B cell (primary cell): Measurements from ENCODE around the gene TAF5L. TPM values are rescaled to one million over a fixed set of nuclear protein-coding genes. Genes with fewer than 3 reads are reported as not detected.

ENCODE experiments used
- ATAC-seq: fragments of 200-7000 bp; cut with Tn5 transposase; one replicate; pipeline ENCODE4 v1.10.0; 2021; ENCODE audit warnings: low read depth, mild to moderate bottlenecking, moderate number of reproducible peaks, moderate library complexity
- CTCF ChIA-PET: fragments of 350-600 bp; sonication (Branson Sonifier 250); formaldehyde crosslinking; loops from one replicate; lab custom pipeline; 2021; ENCODE audit warnings: antibody characterized with exemption, inconsistent platforms; lab: Charles Lee
- POLR2A ChIA-PET: fragments of 350-600 bp; sonication (Branson Sonifier 250); formaldehyde crosslinking; loops from one replicate; lab custom pipeline; 2021; ENCODE audit warnings: antibody characterized with exemption; lab: Charles Lee
- DNase-seq: peaks from one replicate; pipeline ENCODE4 v3.0.0; 2013
- H2AFZ ChIP-seq: 2 replicates; pipeline ENCODE4 v1.6.1; 2012; ENCODE audit warnings: mild to moderate bottlenecking, low read depth, low read length; ENCODE audit not compliant: insufficient read depth, poor library complexity, severe bottlenecking
- H3K27ac ChIP-seq, 2 donors: 1 replicate in 1 of 2; 2 replicates in 1 of 2; pipeline ENCODE4 v1.5.1; 2012 to 2013; ENCODE audit warnings: low read length in 2 of 2, mild to moderate bottlenecking in 2 of 2, moderate library complexity in 1 of 2
- H3K27me3 ChIP-seq, 4 experiments: fragments of 200-600 bp in 1 of 4; sonication (generic) in 1 of 4; replicated peaks in 1 of 4; 1 replicate in 2 of 4; 2 replicates in 2 of 4; pipeline versions ENCODE4 v1.6.1 to v1.7.0; 2013 to 2016; ENCODE audit warnings: low read length in 3 of 4, mild to moderate bottlenecking in 2 of 4, mixed read lengths in 1 of 4, moderate library complexity in 1 of 4; ENCODE audit not compliant: insufficient read depth in 4 of 4, control insufficient read depth in 3 of 4; ENCODE audit errors: control extremely low read depth in 1 of 4
- H3K36me3 ChIP-seq, 2 experiments: replicated peaks in 1 of 2; 1 replicate in 1 of 2; 2 replicates in 1 of 2; pipeline versions ENCODE4 v1.6.1 to v1.7.1; 2013; ENCODE audit warnings: low read length in 1 of 2; ENCODE audit not compliant: insufficient read depth in 2 of 2, control insufficient read depth in 1 of 2; ENCODE audit errors: control extremely low read depth in 1 of 2, extremely low read depth in 1 of 2
- H3K4me1 ChIP-seq, 2 donors: fragments of 200-600 bp in 1 of 2; sonication (generic) in 1 of 2; 1 replicate in 1 of 2; 2 replicates in 1 of 2; pipeline versions ENCODE4 v1.5.1 to v1.6.1; 2013 to 2017; ENCODE audit warnings: low read length in 2 of 2; ENCODE audit not compliant: control insufficient read depth in 2 of 2, insufficient read depth in 2 of 2
- H3K4me2 ChIP-seq: replicated peaks from 2 replicates; pipeline ENCODE3; 2012; ENCODE audit warnings: mild to moderate bottlenecking, low read depth, low read length; ENCODE audit not compliant: poor library complexity, severe bottlenecking
- H3K4me3 ChIP-seq, 5 experiments: fragments of 200-600 bp in 1 of 5; sonication (generic) in 1 of 5; 1 replicate in 3 of 5; 2 replicates in 2 of 5; pipeline versions ENCODE4 v1.5.1 to v1.7.0; 2011 to 2016; ENCODE audit warnings: low read length in 4 of 5, mild to moderate bottlenecking in 4 of 5, low read depth in 2 of 5, control low read depth in 1 of 5, moderate library complexity in 1 of 5; ENCODE audit not compliant: insufficient read depth in 1 of 5; ENCODE audit errors: control extremely low read depth in 1 of 5, extremely low read depth in 1 of 5
- H3K79me2 ChIP-seq: fragments of 200-600 bp; sonication (generic); one replicate; pipeline ENCODE4 v1.6.0; 2016; ENCODE audit warnings: low read length; ENCODE audit not compliant: control insufficient read depth, insufficient read depth
- H3K9ac ChIP-seq: fragments of 200-600 bp; sonication (generic); 2 replicates; pipeline ENCODE4 v1.6.1; 2017; ENCODE audit warnings: mild to moderate bottlenecking, low read length, moderate library complexity
- H3K9me3 ChIP-seq, 3 donors: one replicate each; pipeline versions ENCODE4 v1.6.1 to v1.7.1; 2013; ENCODE audit warnings: low read length in 2 of 3; ENCODE audit not compliant: control insufficient read depth in 2 of 3, insufficient read depth in 1 of 3; ENCODE audit errors: control extremely low read depth in 1 of 3
- H4K20me1 ChIP-seq: 2 replicates; pipeline ENCODE4 v1.6.0; 2012; ENCODE audit warnings: mild to moderate bottlenecking, low read length; ENCODE audit not compliant: insufficient read depth, control insufficient read depth, poor library complexity, severe bottlenecking
- H3K27ac Mint-ChIP-seq: one replicate; pipeline ENCODE4 v1.8.0; 2021; ENCODE audit warnings: mixed read lengths
- H3K27me3 Mint-ChIP-seq: one replicate; pipeline ENCODE4 v1.8.0; 2021; ENCODE audit warnings: mixed read lengths
- H3K4me1 Mint-ChIP-seq: one replicate; pipeline ENCODE4 v1.8.0; 2021; ENCODE audit warnings: mixed read lengths
- H3K4me3 Mint-ChIP-seq: one replicate; pipeline ENCODE4 v1.8.0; 2021; ENCODE audit warnings: mixed read lengths
- H3K9me3 Mint-ChIP-seq: one replicate; pipeline ENCODE4 v1.8.0; 2022; ENCODE audit warnings: mixed read lengths; ENCODE audit not compliant: insufficient read depth
- EZH2 ChIP-seq: IDR thresholded peaks from 2 replicates; pipeline ENCODE4 v1.6.1; 2012; ENCODE audit warnings: borderline replicate concordance, low read depth, mild to moderate bottlenecking, moderate library complexity, low read length; ENCODE audit not compliant: insufficient read depth, poor library complexity, severe bottlenecking
- WGBS: methylation state at CpG from one replicate; pipeline ENCODE4 v1.1.5; 2013; ENCODE audit warnings: missing lambda C conversion rate; ENCODE audit not compliant: insufficient coverage; 5-methylcytosine and 5-hydroxymethylcytosine counted together
- intact Hi-C: fragments of 100-400 bp; cut with micrococcal nuclease; formaldehyde crosslinking; loops from one replicate; pipeline ENCODE4 v1.10.0; 2022
- polyA plus RNA-seq: library from polyadenylated mRNA; depleted of rRNA; stranded (reverse); fragments of >200 nt; gene quantifications from 2 replicates; pipeline ENCODE4 v1.2.3, GENCODE V29; 2012
- total RNA-seq, 2 donors: library from RNA; stranded (reverse); fragments of 120-200 nt in 1 of 2; gene quantifications; 1 replicate in 1 of 2; 2 replicates in 1 of 2; pipeline versions ENCODE4 v1.2.3 to v1.2.4, GENCODE V29; 2013 to 2022
- TF ChIP-seq, protein P1 (sequence below): fragments of 200-600 bp; IDR thresholded peaks from one replicate; pipeline ENCODE4 v1.8.0; 2022; ENCODE audit warnings: antibody characterized with exemption, mild to moderate bottlenecking

Gene TAF5L
- total and polyA plus RNA-seq, 2 donors (not counting 1 experiment from before 2014, with no cell fraction given), result 15.7 to 24.0 TPM

DNA sequence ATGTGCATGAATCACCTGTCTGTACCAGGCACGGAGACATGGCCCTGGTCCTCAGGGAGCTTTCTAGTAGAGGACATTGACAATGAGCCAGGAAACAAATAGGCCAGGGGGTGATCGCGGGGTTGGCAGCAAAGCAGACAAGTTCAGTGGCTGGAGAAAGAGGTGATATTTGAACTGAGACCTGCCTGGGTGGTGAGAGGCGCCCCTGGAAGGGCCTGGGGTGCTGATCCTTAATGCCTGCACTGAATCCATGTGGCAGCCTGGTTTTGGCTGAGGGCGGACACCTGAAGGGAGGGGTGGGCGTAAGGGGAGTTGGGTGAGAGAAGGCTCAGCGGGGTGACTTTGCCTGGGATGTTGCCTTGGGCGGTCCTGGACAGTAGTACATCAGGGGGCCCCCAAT is 36.0 kb upstream of the TAF5L start:
- peaks cover 7% of the 10 kb centered on the region for H3K4me1 Mint-ChIP-seq
- TF ChIP-seq EZH2, result no peak
- TF ChIP-seq, protein P1, sequence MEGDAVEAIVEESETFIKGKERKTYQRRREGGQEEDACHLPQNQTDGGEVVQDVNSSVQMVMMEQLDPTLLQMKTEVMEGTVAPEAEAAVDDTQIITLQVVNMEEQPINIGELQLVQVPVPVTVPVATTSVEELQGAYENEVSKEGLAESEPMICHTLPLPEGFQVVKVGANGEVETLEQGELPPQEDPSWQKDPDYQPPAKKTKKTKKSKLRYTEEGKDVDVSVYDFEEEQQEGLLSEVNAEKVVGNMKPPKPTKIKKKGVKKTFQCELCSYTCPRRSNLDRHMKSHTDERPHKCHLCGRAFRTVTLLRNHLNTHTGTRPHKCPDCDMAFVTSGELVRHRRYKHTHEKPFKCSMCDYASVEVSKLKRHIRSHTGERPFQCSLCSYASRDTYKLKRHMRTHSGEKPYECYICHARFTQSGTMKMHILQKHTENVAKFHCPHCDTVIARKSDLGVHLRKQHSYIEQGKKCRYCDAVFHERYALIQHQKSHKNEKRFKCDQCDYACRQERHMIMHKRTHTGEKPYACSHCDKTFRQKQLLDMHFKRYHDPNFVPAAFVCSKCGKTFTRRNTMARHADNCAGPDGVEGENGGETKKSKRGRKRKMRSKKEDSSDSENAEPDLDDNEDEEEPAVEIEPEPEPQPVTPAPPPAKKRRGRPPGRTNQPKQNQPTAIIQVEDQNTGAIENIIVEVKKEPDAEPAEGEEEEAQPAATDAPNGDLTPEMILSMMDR, result no peak
- over 99% methylated on average over 8 of the region's 8 CpGs for WGBS
- H3K27me3 Mint-ChIP-seq, result no peaks in the 10 kb centered on the region
- no peak for ATAC-seq
- Histone ChIP-seq H3K9me3 (no peaks in the 10 kb centered on the region), H3K9ac (no peak overlapping the region), H3K4me3 (no peak overlapping the region), H4K20me1 (no peaks in the 10 kb centered on the region), H3K4me1 (peaks cover 19 to 22% of the 10 kb centered on the region in 2 donors), H3K27ac (no peak overlapping the region), H3K4me2 (no peak overlapping the region), H3K36me3 (peaks cover 0 to 20% of the 10 kb centered on the region in 2 experiments), H2AFZ (no peak overlapping the region), H3K27me3 (no peaks in the 10 kb centered on the region), H3K79me2 (no peaks in the 10 kb centered on the region)
- intact Hi-C loops, result loop anchor here (1.0 to 5.0 kb wide), 6 partner anchors 195 to 648 kb away; partner anchors contain the start of gene GALNT2
- peak overlapping the region; percentile 34 for H3K27ac Mint-ChIP-seq
- no peak for DNase-seq
- CTCF ChIA-PET, result interaction anchor here (0.7 to 11.4 kb wide), 34 partner anchors 9 to 655 kb away, joined by 3 to 265 read pairs (median 6); no protein-coding TSS in a partner anchor
- no peaks in the 10 kb centered on the region for H3K9me3 Mint-ChIP-seq
- POLR2A ChIA-PET, result interaction anchor here (0.6 kb wide), 2 partner anchors 453 to 548 kb away, joined by 3 read pairs; no protein-coding TSS in a partner anchor
- H3K4me3 Mint-ChIP-seq, result no peak overlapping the region

DNA sequence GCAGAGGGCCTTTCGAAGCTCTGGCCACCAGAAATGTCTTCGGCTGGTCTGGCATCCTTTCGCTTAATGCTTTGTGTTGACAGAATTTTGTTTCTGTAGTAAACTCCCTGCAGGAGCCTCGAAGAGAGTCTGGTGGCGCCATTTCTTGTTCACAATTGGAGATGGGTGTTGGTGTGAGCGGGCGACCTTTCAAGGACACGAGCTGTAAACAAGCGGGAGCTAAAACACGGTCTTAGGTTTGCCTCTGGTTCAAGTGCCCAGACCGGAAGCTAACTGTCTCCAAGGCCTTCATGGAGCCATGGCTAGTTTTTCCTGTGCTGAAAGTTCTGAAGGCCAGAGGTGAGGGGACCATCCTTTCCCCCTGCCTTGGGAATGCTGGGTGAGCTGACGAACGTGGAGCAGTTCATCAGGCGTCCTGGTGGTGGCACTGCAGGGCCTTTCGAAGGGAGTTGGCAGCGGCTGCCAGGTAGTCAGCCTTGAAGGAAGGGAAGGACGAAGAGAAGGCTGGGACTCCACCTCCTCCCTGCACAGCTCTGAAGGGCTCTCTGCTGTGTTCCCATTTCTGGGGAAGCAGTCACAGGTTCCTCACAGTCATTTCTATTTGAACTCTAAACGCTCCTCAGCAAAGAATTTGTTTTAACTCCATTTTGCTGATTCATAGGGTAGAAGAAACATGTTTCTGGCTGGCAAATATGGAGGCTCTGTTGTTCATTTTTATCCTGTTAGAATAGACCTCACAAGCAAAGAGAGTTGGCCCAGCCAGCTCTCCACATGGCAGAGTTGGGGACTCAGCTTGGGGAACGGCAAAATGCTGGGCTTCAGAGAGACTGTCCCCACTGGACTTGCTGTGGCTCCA is 35.3 kb upstream of the TAF5L start:
- Histone ChIP-seq H3K79me2 (no peaks in the 10 kb centered on the region), H3K36me3 (peaks cover 0 to 26% of the 10 kb centered on the region in 2 experiments), H3K9ac (no peak overlapping the region), H3K4me3 (no peak overlapping the region), H3K9me3 (no peaks in the 10 kb centered on the region), H3K4me2 (no peak overlapping the region), H3K27me3 (no peaks in the 10 kb centered on the region), H3K27ac (no peak overlapping the region), H3K4me1 (peaks cover 19 to 22% of the 10 kb centered on the region in 2 donors), H4K20me1 (no peaks in the 10 kb centered on the region), H2AFZ (no peak overlapping the region)
- Mint-ChIP-seq H3K4me3 (no peak overlapping the region), H3K27me3 (no peaks in the 10 kb centered on the region), H3K27ac (peak overlapping the region; percentile 34), H3K4me1 (peaks cover 7% of the 10 kb centered on the region), H3K9me3 (no peaks in the 10 kb centered on the region)
- WGBS, result 87% methylated on average over 12 of the region's 19 CpGs
- ATAC-seq, result peak; percentile 92
- POLR2A ChIA-PET, result interaction anchor here (0.6 kb wide), 2 partner anchors 453 to 549 kb away, joined by 3 read pairs; no protein-coding TSS in a partner anchor
- TF ChIP-seq, protein P1, result peak; percentile 92
- no peak for TF ChIP-seq EZH2
- CTCF ChIA-PET, result interaction anchor here (0.7 to 11.4 kb wide), 44 partner anchors 9 to 656 kb away, joined by 3 to 265 read pairs (median 5); no protein-coding TSS in a partner anchor
- peak; percentile 82 for DNase-seq
- intact Hi-C loops, result loop anchor here (1.0 to 5.0 kb wide), 6 partner anchors 196 to 649 kb away; partner anchors contain the start of gene GALNT2
